ENCODE data around the gene FBXL19.
"Not testable (repeated sequence)": the region's sequence is repeated elsewhere in the genome, so short reads cannot be mapped to it uniquely, and the experiment has no call there.

FBXL19 gene

GRCh38 chr16:30887927-30888326 is 35.4 kb upstream of the FBXL19 start:
- no peaks in the 10 kb centered on the region for H3K27me3 ChIP-seq (ENCODE audit: insufficient read depth, low read length)
- H3K27ac ChIP-seq (ENCODE audit: low read depth, low read length), result no peak overlapping the region
- 92% methylated on average over 9 of the region's 9 CpGs for WGBS

GRCh38 chr16:30888856-30889499 is 34.4 kb upstream of the FBXL19 start:
- Histone ChIP-seq H3K27ac (ENCODE audit: low read depth, low read length) (no peak overlapping the region), H3K4me1 (ENCODE audit: insufficient read depth, low read length) (peaks cover 6% of the 10 kb centered on the region; the same call in 1 of the 2 replicates), H3K9ac (ENCODE audit: low read depth, low read length) (no peak overlapping the region), H3K9me3 (ENCODE audit: insufficient read depth, low read depth, low read length) (no peaks in the 10 kb centered on the region), H3K4me3 (ENCODE audit: low read length) (no peak overlapping the region), H3K27me3 (ENCODE audit: insufficient read depth, low read length) (no peaks in the 10 kb centered on the region), H3K36me3 (ENCODE audit: insufficient read depth, low read length) (peaks cover 21% of the 10 kb centered on the region; the same call in 1 of the 2 replicates)
- WGBS, result 95% methylated on average over 8 of the region's 8 CpGs

More at GRCh38 chr16:30887927-30888326, 35.4 kb upstream of the FBXL19 start:
- Histone ChIP-seq H3K4me1 (ENCODE audit: insufficient read depth, low read length) (peaks cover 1% of the 10 kb centered on the region; the same call in 1 of the 2 replicates), H3K9ac (ENCODE audit: low read depth, low read length) (no peak overlapping the region), H3K36me3 (ENCODE audit: insufficient read depth, low read length) (peaks cover 21% of the 10 kb centered on the region; the same call in 1 of the 2 replicates), H3K9me3 (ENCODE audit: insufficient read depth, low read depth, low read length) (no peaks in the 10 kb centered on the region), H3K4me3 (ENCODE audit: low read length) (no peak overlapping the region)

- no peak overlapping the region for H3K4me3 ChIP-seq (ENCODE audit: low read length)
- no peak overlapping the region for H3K9ac ChIP-seq (ENCODE audit: low read depth, low read length)
- H3K27me3 ChIP-seq (ENCODE audit: insufficient read depth, low read length), result peaks cover 6% of the 10 kb centered on the region
- peaks cover 21% of the 10 kb centered on the region; the same call in 1 of the 2 replicates for H3K36me3 ChIP-seq (ENCODE audit: insufficient read depth, low read length)
- no peak overlapping the region for H3K27ac ChIP-seq (ENCODE audit: low read depth, low read length)
- 83% methylated on average over 5 of the region's 5 CpGs for WGBS
- peaks cover 10% of the 10 kb centered on the region; the same call in 1 of the 2 replicates for H3K4me1 ChIP-seq (ENCODE audit: insufficient read depth, low read length)
- H3K9me3 ChIP-seq (ENCODE audit: insufficient read depth, low read depth, low read length), result no peaks in the 10 kb centered on the region
Observed at GRCh38 chr16:30889721-30890120, 33.7 kb upstream of the FBXL19 start.

- 94% methylated on average over 14 of the region's 15 CpGs for WGBS
- not testable (repeated sequence) for H3K27ac ChIP-seq (ENCODE audit: low read depth, low read length); H3K4me3 ChIP-seq (ENCODE audit: low read length); H3K9ac ChIP-seq (ENCODE audit: low read depth, low read length); H3K9me3 ChIP-seq (ENCODE audit: insufficient read depth, low read depth, low read length)
- Histone ChIP-seq H3K4me1 (ENCODE audit: insufficient read depth, low read length) (peaks cover 15% of the 10 kb centered on the region; the same call in 1 of the 2 replicates), H3K27me3 (ENCODE audit: insufficient read depth, low read length) (peaks cover 13% of the 10 kb centered on the region), H3K36me3 (ENCODE audit: insufficient read depth, low read length) (peaks cover 17% of the 10 kb centered on the region; the same call in 1 of the 2 replicates)
Observed at GRCh38 chr16:30891043-30891823, 32.1 kb upstream of the FBXL19 start.

GRCh38 chr16:30892670-30893416 is 30.5 kb upstream of the FBXL19 start:
- Histone ChIP-seq H3K4me3 (ENCODE audit: low read length) (peak overlapping the region; percentile 94), H3K9ac (ENCODE audit: low read depth, low read length) (no peak overlapping the region), H3K9me3 (ENCODE audit: insufficient read depth, low read depth, low read length) (no peaks in the 10 kb centered on the region), H3K27ac (ENCODE audit: low read depth, low read length) (no peak overlapping the region), H3K36me3 (ENCODE audit: insufficient read depth, low read length) (peaks cover 15% of the 10 kb centered on the region; the same call in 1 of the 2 replicates), H3K27me3 (ENCODE audit: insufficient read depth, low read length) (peaks cover 13% of the 10 kb centered on the region), H3K4me1 (ENCODE audit: insufficient read depth, low read length) (peaks cover 15% of the 10 kb centered on the region; the same call in 1 of the 2 replicates)
- WGBS, result 86% methylated on average over 18 of the region's 20 CpGs

DNA sequence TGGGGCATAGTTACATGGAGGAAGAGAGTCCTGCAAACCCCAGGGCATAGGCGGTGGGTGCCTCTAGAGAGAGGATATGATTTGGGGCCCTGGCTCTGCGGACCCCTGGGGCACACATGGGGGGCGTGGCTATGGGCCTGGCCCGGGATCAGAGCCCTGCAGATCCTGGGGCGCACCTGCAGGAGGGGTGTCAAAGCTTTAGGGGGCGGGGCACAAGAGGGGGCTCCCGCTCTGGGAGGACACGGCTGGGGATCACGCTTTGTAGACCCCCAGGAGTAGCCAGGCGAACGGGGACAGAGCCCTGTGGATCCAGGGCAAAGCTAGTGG is 30.0 kb upstream of the FBXL19 start:
- Histone ChIP-seq H3K9ac (ENCODE audit: low read depth, low read length) (peak overlapping the region; percentile 89), H3K36me3 (ENCODE audit: insufficient read depth, low read length) (peaks cover 15% of the 10 kb centered on the region; the same call in 1 of the 2 replicates), H3K27me3 (ENCODE audit: insufficient read depth, low read length) (peaks cover 13% of the 10 kb centered on the region), H3K9me3 (ENCODE audit: insufficient read depth, low read depth, low read length) (no peaks in the 10 kb centered on the region), H3K27ac (ENCODE audit: low read depth, low read length) (no peak overlapping the region), H3K4me3 (ENCODE audit: low read length) (peak overlapping the region; percentile 94), H3K4me1 (ENCODE audit: insufficient read depth, low read length) (peaks cover 15% of the 10 kb centered on the region; the same call in 1 of the 2 replicates)
- WGBS, result 7% methylated on average over 11 of the region's 11 CpGs

GRCh38 chr16:30893744-30894539 is 29.4 kb upstream of the FBXL19 start, which contains the start of gene BCL7C:
Gene BCL7C, minus strand, starts transcription at chr16:30894077. Its CDS starts 133 bp downstream, at chr16:30893944.
- H3K27me3 ChIP-seq (ENCODE audit: insufficient read depth, low read length), result peaks cover 15% of the 10 kb centered on the region
- H3K9me3 ChIP-seq (ENCODE audit: insufficient read depth, low read depth, low read length), result no peaks in the 10 kb centered on the region
- H3K36me3 ChIP-seq (ENCODE audit: insufficient read depth, low read length), result peaks cover 12% of the 10 kb centered on the region; the same call in 1 of the 2 replicates
- peak within 1 kb of the TSS; percentile 40; the same call in 1 of the 2 replicates for H3K27ac ChIP-seq (ENCODE audit: low read depth, low read length)
- H3K4me3 ChIP-seq (ENCODE audit: low read length), result peak within 1 kb of the TSS; percentile 94
- under 1% methylated on average over 97 of the region's 97 CpGs for WGBS
- H3K9ac ChIP-seq (ENCODE audit: low read depth, low read length), result peak within 1 kb of the TSS; percentile 89
- peaks cover 15% of the 10 kb centered on the region; the same call in 1 of the 2 replicates for H3K4me1 ChIP-seq (ENCODE audit: insufficient read depth, low read length)

GRCh38 chr16:30894540-30895368 is 28.6 kb upstream of the FBXL19 start:
- H3K4me1 ChIP-seq (ENCODE audit: insufficient read depth, low read length), result peaks cover 15% of the 10 kb centered on the region; the same call in 1 of the 2 replicates
- peak overlapping the region; percentile 67 for H3K9ac ChIP-seq (ENCODE audit: low read depth, low read length)
- H3K27me3 ChIP-seq (ENCODE audit: insufficient read depth, low read length), result peaks cover 20% of the 10 kb centered on the region
- no peak overlapping the region; the same call in 1 of the 2 replicates for H3K27ac ChIP-seq (ENCODE audit: low read depth, low read length)
- H3K4me3 ChIP-seq (ENCODE audit: low read length), result peak overlapping the region; percentile 94
- 59% methylated on average over 16 of the region's 16 CpGs for WGBS
- H3K9me3 ChIP-seq (ENCODE audit: insufficient read depth, low read depth, low read length), result no peaks in the 10 kb centered on the region
- 0 out of 2 replicates have a peak, but pooled peaks cover 4% of the 10 kb centered on the region for H3K36me3 ChIP-seq (ENCODE audit: insufficient read depth, low read length)

- Histone ChIP-seq H3K36me3 (ENCODE audit: insufficient read depth, low read length) (0 out of 2 replicates have a peak, but pooled peaks cover 2% of the 10 kb centered on the region), H3K27ac (ENCODE audit: low read depth, low read length) (peak overlapping the region; percentile 90), H3K9ac (ENCODE audit: low read depth, low read length) (peak overlapping the region; percentile 69), H3K4me3 (ENCODE audit: low read length) (peak overlapping the region; percentile 81), H3K27me3 (ENCODE audit: insufficient read depth, low read length) (peaks cover 27% of the 10 kb centered on the region), H3K4me1 (ENCODE audit: insufficient read depth, low read length) (peaks cover 15% of the 10 kb centered on the region; the same call in 1 of the 2 replicates), H3K9me3 (ENCODE audit: insufficient read depth, low read depth, low read length) (no peaks in the 10 kb centered on the region)
- 65% methylated on average over 32 of the region's 32 CpGs for WGBS
Observed at GRCh38 chr16:30895627-30896260, 27.6 kb upstream of the FBXL19 start.

Data from HUES64 (cell line).